Measurements from ENCODE around the gene ARMC7.

DNA sequence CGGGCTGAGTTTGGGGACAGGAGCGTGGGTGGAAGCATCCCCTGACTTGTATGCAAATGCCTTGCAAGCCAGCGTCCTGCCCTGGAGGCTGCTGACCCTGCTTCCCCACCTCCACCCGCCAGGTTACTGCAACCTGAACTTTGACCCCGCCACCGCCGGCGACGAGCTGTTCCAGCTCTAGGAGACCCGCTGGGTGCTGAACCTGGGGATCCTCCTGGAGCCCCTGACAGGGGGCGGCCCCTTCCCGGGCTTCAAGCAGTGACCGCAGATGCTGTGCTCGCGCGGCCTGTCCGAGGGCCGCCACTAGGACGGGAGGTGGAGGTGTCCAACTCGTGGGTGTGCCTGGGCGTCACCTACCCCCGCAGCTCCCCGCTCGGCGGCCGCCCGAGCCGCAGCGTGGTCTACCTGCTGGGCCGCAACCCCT is 32.7 kb upstream of the ARMC7 start:
- TF ChIP-seq, protein P1, sequence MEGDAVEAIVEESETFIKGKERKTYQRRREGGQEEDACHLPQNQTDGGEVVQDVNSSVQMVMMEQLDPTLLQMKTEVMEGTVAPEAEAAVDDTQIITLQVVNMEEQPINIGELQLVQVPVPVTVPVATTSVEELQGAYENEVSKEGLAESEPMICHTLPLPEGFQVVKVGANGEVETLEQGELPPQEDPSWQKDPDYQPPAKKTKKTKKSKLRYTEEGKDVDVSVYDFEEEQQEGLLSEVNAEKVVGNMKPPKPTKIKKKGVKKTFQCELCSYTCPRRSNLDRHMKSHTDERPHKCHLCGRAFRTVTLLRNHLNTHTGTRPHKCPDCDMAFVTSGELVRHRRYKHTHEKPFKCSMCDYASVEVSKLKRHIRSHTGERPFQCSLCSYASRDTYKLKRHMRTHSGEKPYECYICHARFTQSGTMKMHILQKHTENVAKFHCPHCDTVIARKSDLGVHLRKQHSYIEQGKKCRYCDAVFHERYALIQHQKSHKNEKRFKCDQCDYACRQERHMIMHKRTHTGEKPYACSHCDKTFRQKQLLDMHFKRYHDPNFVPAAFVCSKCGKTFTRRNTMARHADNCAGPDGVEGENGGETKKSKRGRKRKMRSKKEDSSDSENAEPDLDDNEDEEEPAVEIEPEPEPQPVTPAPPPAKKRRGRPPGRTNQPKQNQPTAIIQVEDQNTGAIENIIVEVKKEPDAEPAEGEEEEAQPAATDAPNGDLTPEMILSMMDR (conservative IDR thresholded peaks at IDR 0.05) = no peak
- TF ChIP-seq EZH2 (IDR thresholded peaks at IDR 0.05; ENCODE audit: low read depth) = no peak
